Activated naive CD8-positive, alpha-beta T cell (primary cell): Measurements from ENCODE around the gene BCL2.
A peak's percentile ranks its signal among the peaks of the same experiment; 100 is the strongest.
"Not testable (repeated sequence)": the region's sequence is repeated elsewhere in the genome, so short reads cannot be mapped to it uniquely, and the experiment has no call there.

ENCODE experiments used
- H3K27ac Mint-ChIP-seq: one replicate; pipeline ENCODE4 v1.8.0; 2021; ENCODE audit warnings: mixed read lengths
- H3K27me3 Mint-ChIP-seq: one replicate; pipeline ENCODE4 v1.8.0; 2021; ENCODE audit warnings: mixed read lengths
- H3K36me3 Mint-ChIP-seq: one replicate; pipeline ENCODE4 v1.8.0; 2021; ENCODE audit warnings: mixed read lengths
- H3K4me1 Mint-ChIP-seq: one replicate; pipeline ENCODE4 v1.8.0; 2021; ENCODE audit warnings: low read depth, mixed read lengths
- H3K4me3 Mint-ChIP-seq: one replicate; pipeline ENCODE4 v1.8.0; 2021; ENCODE audit warnings: mild to moderate bottlenecking, mixed read lengths
- H3K9me3 Mint-ChIP-seq: one replicate; pipeline ENCODE4 v1.8.0; 2021; ENCODE audit warnings: low read depth, mixed read lengths

Gene BCL2

DNA sequence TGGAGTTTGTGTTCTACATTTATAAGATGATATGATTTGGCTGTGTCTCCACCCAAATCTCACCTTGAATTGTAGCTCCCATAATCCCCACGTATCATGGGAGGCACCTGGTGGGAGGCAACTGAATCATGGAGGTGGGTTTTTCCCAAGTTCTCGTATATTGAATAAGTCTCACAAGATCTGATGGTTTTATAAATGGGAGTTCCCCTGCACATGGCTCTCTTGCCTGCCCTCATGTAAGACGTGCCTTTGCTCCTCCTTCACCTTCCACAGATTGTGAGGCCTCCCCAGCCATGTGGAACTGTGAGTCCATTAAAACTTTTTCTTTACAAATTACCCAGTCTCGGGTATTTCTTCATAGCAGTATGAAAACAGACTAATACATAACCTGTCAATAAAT lies 83.6 kb downstream of the BCL2 start:
- peaks cover 81% of the 10 kb centered on the region for H3K4me1 Mint-ChIP-seq
- peak overlapping the region; percentile 97 for H3K27ac Mint-ChIP-seq

DNA sequence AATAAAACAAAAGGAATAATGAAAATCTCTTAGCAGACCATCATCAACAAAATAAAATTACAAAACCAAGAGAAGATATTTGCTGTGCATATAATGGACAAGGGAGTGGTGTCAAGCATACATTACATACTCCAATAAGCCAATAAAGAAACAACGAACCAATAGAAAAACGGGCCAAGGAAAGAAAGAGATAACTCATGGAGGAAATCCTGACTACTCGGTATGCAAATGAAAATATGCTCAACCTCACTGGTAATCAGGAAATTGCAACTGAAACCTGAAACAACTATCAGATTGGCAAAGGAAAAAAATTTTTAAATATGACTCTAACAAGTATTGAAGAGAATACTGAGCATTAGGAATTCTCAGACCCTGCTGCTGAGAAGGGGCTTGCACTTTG lies 84.7 kb downstream of the BCL2 start:
- Mint-ChIP-seq H3K4me1 (peaks cover 83% of the 10 kb centered on the region), H3K27me3 (no peaks in the 10 kb centered on the region), H3K4me3 (peak overlapping the region; percentile 63), H3K36me3 (peaks cover 25% of the 10 kb centered on the region), H3K27ac (peak overlapping the region; percentile 92), H3K9me3 (peaks cover 5% of the 10 kb centered on the region)

More for the DNA sequence above, 83.6 kb downstream of the BCL2 start:
- not testable (repeated sequence) for H3K27me3 Mint-ChIP-seq, H3K9me3 Mint-ChIP-seq
- Mint-ChIP-seq H3K4me3 (peak overlapping the region; percentile 75), H3K36me3 (peaks cover 25% of the 10 kb centered on the region)

DNA sequence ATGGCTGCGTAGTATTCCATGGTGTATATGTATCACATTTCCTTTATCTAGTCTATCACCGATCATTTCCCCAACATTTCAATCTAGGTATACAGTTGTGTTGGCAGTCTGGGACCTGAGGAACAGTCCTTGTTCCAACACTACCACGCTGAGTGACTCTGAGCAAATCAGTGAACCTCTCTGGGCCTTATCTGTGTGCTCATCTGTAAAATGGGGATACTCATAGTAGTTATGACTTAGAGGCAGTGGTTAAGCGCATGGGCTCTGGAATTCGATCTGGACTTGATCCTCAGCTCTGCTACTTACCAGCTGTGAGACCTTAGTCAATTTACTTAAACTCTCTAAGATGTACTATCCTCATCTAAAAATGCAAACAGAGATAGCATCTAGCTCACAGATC lies 85.1 kb downstream of the BCL2 start:
- Mint-ChIP-seq H3K4me3 (peak overlapping the region; percentile 63), H3K4me1 (peaks cover 87% of the 10 kb centered on the region), H3K27me3 (no peaks in the 10 kb centered on the region), H3K9me3 (peaks cover 5% of the 10 kb centered on the region), H3K27ac (peak overlapping the region; percentile 92), H3K36me3 (peaks cover 28% of the 10 kb centered on the region)

DNA sequence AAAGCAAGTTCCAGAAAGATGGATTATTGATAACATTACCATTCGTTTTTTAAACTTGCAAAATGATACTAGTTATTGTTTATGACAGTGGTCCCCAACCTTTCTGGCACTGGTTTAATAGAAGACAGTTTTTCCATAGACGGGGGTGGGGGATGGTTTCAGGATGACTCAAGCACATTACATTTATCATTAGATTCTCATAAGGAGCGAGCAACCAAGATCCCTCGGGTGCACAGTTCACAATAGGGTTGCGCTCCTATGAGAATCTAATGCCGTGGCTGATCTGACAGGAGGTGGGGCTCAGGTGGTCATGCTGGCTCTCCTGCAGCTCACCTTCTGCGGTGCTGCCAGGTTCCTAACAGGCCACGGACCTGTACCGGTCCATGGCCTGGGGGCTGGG lies 86.2 kb downstream of the BCL2 start:
- Mint-ChIP-seq H3K27me3 (no peaks in the 10 kb centered on the region), H3K36me3 (peaks cover 28% of the 10 kb centered on the region), H3K4me3 (peak overlapping the region; percentile 52), H3K4me1 (peaks cover 87% of the 10 kb centered on the region), H3K9me3 (peaks cover 5% of the 10 kb centered on the region), H3K27ac (peak overlapping the region; percentile 89)

DNA sequence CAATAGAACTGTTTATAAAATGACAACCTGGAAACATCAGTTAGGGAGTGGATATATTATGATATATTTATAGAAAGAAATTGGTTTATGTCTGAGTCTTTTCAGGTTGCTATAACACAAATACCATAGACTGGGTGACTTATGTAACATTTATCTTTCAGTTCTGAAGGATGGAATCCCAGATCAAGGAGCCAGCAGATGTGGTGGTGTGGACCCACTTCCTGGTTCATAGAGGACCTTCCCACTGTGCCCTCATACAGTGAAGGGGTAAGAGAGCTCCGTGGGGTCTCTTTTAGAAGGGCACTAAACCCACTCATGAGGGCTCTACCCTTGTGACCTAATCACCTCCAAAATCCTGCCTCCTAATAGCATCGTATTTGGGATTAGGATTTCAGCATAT lies 86.7 kb downstream of the BCL2 start:
- H3K4me1 Mint-ChIP-seq, result peaks cover 87% of the 10 kb centered on the region
- peak overlapping the region; percentile 52 for H3K4me3 Mint-ChIP-seq
- peaks cover 26% of the 10 kb centered on the region for H3K36me3 Mint-ChIP-seq
- H3K9me3 Mint-ChIP-seq, result peaks cover 5% of the 10 kb centered on the region
- no peaks in the 10 kb centered on the region for H3K27me3 Mint-ChIP-seq
- peak overlapping the region; percentile 89 for H3K27ac Mint-ChIP-seq

DNA sequence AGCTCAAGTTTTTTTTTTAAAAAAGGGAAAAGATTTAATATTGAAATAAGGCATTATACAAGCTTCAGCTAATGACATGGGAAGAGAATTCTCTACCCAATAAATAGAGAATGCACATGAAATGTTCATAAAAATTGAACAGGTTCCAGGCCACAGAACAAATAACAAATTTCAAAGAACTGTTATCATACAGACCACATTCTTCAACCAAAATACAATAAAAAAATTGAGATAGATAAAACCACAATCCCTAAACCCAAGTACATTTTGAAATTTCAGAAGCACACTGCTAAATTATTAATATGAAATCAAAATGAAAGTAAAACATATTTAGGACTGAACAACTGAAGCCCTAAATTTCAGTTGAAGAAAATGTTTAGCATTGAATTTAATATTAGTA lies 89.6 kb downstream of the BCL2 start:
- peak overlapping the region; percentile 75 for H3K27ac Mint-ChIP-seq
- peaks cover 5% of the 10 kb centered on the region for H3K9me3 Mint-ChIP-seq
- peak overlapping the region; percentile 74 for H3K4me3 Mint-ChIP-seq
- H3K4me1 Mint-ChIP-seq, result peaks cover 85% of the 10 kb centered on the region
- no peaks in the 10 kb centered on the region for H3K27me3 Mint-ChIP-seq
- H3K36me3 Mint-ChIP-seq, result peaks cover 16% of the 10 kb centered on the region

DNA sequence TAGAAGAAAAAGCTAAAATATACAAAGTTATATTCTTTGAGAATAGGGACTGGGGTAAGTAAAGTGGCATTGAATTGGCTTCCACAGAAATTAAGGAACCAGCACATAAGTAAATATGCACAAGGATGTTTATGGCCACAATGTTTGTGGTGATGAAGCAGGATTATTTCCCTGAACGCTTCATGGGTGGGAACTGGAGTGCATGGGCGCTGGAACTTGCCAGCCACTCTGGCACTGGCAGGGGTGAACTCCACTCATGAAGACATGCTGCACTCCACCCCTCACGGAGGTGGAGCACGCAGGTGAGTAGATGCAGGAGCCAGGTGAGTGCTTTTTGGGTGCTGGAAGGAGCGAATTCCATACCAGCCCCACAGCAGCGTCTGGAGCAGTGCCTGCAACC lies 94.1 kb downstream of the BCL2 start:
- Mint-ChIP-seq H3K4me3 (no peak overlapping the region), H3K36me3 (peaks cover 19% of the 10 kb centered on the region), H3K9me3 (peaks cover 4% of the 10 kb centered on the region), H3K27ac (peak overlapping the region; percentile 93), H3K4me1 (peaks cover 85% of the 10 kb centered on the region), H3K27me3 (no peaks in the 10 kb centered on the region)

DNA sequence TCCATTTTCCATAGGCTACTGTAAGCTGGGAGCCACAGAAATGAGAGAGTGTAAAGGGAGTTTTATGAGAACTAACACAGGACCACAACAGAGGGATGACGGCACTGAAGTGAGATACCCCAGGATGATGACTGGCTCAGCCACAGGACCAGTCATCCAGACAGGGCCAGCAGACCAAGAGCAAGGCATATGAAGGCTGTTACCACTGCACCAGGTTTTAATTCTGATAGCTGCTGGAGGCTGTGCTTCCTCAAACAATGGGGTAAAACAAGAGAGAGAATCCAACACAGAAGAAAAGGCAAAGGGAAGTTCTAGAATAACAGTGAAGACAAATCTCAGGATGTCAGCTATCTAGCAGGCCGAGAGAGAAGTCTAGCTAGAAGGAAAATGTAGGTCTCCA lies 94.9 kb downstream of the BCL2 start:
- Mint-ChIP-seq H3K4me3 (peak overlapping the region; percentile 74), H3K9me3 (peaks cover 4% of the 10 kb centered on the region), H3K36me3 (peaks cover 20% of the 10 kb centered on the region), H3K27me3 (no peaks in the 10 kb centered on the region), H3K4me1 (peaks cover 84% of the 10 kb centered on the region), H3K27ac (peak overlapping the region; percentile 93)

DNA sequence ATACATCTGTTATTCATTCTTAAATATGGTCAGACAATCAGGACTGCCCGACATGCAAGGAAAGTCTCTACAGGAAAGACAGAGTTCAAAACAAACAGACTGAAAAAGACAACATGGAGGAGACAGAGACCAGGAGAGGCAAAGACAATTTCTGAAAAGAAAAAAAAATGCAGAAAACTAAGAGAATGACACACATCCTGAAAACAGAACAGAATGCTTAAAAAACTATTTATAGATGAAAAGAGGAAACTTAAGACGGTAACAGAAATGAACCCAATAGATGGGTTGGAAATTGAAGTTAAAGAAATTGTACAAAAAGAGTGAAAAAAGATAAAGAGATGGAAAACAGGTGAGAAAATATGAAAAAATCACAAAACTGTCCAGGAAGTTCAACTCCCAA lies 95.7 kb downstream of the BCL2 start:
- Mint-ChIP-seq H3K4me3 (peak overlapping the region; percentile 74), H3K4me1 (peaks cover 85% of the 10 kb centered on the region), H3K9me3 (peaks cover 6% of the 10 kb centered on the region), H3K36me3 (peaks cover 22% of the 10 kb centered on the region), H3K27ac (peak overlapping the region; percentile 93), H3K27me3 (no peaks in the 10 kb centered on the region)

DNA sequence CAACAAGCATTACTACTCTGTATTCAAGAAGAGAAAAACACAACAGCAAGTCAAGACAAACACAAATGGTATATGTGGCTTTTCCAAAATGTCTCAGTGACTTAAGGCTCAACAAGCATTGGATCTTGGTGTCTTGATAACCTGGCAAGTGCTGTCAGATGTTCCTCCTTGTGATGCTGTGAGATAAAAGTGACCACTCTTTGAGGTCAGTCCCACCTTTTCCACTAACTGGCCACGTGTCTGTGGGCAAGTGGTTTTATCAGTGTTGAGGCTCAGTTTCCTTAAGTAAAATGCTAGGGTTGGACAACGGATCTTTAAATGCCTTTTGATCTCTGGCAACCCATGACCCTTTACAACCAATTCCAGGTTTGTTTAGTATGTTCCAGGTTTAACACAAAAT lies 98.7 kb downstream of the BCL2 start:
- peaks cover 8% of the 10 kb centered on the region for H3K9me3 Mint-ChIP-seq
- no peaks in the 10 kb centered on the region for H3K27me3 Mint-ChIP-seq
- peaks cover 29% of the 10 kb centered on the region for H3K36me3 Mint-ChIP-seq
- H3K4me3 Mint-ChIP-seq, result no peak overlapping the region
- H3K27ac Mint-ChIP-seq, result peak overlapping the region; percentile 75
- H3K4me1 Mint-ChIP-seq, result peaks cover 93% of the 10 kb centered on the region

DNA sequence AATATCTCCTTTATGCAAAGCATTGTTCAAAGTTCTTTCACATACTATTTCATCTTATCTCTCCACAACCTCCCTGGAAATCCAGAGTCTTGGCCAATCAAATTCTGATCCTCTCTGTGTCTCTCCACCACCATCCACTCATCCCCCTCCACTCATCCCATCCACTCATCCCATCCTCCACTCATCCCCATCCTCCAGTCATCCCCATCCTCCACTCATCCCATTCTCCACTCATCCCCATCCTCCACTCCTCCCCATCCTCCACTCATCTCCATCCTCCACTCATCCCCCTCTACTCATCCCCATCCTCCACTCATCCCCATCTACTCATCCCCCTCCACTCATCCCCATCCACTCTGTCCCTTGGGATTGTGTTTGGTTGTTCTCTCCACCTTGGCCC lies 101.1 kb downstream of the BCL2 start:
- no peaks in the 10 kb centered on the region for H3K27me3 Mint-ChIP-seq
- peak overlapping the region; percentile 73 for H3K4me3 Mint-ChIP-seq
- peak overlapping the region; percentile 91 for H3K27ac Mint-ChIP-seq
- peaks cover 12% of the 10 kb centered on the region for H3K9me3 Mint-ChIP-seq
- H3K36me3 Mint-ChIP-seq, result peaks cover 38% of the 10 kb centered on the region
- peaks cover 92% of the 10 kb centered on the region for H3K4me1 Mint-ChIP-seq

DNA sequence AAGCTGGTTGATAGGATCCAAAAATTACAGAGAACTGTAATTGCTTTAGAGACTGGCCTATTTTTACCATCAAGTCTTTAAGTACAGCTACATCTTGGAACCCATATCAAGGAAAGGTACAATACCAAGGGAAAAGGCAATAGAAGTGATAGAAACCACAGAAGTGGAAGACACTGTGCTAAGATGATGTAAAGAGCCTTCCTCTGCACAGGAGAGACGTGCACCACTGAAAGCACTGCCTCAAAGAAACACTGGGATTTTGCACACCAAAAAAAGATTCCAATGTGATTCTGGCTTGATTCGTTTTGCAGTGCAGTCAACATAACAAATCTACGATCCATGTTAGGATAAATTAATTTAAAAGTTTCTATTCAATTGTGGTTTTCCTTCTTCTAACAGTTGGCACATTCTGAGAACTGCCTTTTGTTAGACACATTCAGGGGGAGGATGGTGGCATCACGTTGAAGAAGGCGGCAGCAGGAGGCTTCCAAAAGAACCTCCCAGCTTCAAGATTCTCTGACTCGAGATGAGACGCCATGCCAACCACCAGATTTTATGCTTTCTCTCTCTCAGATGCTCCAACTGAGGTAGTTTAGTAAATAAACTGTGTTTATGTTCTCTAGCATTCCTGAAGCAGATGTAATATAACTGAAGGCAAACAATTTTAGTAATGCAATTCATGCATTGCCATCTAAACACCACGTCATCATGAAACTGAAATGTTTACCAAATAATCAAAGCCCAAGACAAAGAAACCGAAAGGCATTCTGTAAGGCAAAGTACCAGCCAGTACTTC lies 102.9 kb downstream of the BCL2 start:
- Mint-ChIP-seq H3K9me3 (peaks cover 9% of the 10 kb centered on the region), H3K4me3 (peak overlapping the region; percentile 73), H3K27me3 (no peaks in the 10 kb centered on the region), H3K36me3 (peaks cover 32% of the 10 kb centered on the region), H3K27ac (peak overlapping the region; percentile 91), H3K4me1 (peaks cover 94% of the 10 kb centered on the region)

DNA sequence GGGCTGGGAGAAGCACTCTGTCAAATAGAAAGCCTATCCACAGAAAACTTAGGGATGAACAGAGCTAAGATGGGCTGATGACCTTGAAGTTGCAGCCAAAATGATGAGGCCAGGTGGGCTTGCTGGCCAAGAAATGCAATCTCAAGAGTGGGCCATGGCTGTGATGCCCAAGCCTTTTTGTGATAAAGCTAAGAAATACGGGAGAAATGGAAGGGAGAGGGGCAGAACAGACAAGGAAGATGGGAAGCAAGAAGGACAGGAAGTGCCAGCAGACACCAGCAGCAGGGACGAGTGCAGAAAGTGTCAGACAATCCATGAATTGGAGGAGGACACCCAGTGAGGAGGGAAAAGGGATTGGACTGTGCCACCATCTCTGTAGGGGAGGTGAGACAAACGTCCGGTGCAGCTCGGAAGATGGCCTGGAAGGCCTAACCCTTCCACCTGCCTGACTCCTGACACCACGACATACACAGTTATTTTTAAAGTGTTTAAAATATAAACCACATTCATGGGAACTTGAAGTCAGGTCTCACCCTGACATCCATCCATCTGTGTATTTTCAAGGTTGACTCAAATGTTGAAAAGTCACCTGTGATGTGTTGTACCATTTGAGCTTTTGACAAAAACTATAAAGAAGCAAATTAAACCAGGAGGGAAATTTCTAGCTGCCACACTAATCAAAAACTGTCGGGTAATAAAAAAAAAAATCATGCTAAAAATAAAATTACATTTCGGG lies 105.5 kb downstream of the BCL2 start:
- H3K4me3 Mint-ChIP-seq, result peak overlapping the region; percentile 79
- H3K9me3 Mint-ChIP-seq, result peaks cover 9% of the 10 kb centered on the region
- peak overlapping the region; percentile 99 for H3K27ac Mint-ChIP-seq
- no peaks in the 10 kb centered on the region for H3K27me3 Mint-ChIP-seq
- peaks cover 30% of the 10 kb centered on the region for H3K36me3 Mint-ChIP-seq
- peaks cover 95% of the 10 kb centered on the region for H3K4me1 Mint-ChIP-seq

DNA sequence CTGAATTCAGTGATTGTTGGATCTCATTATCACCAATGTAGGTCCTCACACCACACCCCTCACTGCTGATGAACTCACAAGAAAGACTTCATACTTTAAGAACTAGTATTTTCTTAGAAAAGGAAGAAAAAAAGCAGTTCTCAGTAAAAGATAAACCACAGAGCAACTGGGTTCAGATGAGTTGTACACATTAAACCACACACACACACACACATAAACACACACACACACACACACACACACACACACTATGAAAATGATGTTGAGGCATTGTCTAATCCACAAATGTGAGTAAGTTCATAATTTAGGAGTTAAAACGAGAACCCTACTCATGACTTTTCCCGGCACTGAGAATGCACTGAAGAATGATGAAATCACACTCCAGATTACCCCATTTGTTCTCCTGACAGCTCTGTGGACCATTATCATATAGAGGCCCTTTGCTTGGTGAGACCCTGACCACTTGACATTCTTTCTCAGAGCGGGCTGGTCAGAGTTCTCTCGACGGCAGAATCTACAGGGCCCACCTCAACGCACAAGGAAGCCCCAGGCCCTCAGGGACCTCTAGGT lies 106.2 kb downstream of the BCL2 start:
- Mint-ChIP-seq H3K4me1 (peaks cover 95% of the 10 kb centered on the region), H3K36me3 (peaks cover 26% of the 10 kb centered on the region)

DNA sequence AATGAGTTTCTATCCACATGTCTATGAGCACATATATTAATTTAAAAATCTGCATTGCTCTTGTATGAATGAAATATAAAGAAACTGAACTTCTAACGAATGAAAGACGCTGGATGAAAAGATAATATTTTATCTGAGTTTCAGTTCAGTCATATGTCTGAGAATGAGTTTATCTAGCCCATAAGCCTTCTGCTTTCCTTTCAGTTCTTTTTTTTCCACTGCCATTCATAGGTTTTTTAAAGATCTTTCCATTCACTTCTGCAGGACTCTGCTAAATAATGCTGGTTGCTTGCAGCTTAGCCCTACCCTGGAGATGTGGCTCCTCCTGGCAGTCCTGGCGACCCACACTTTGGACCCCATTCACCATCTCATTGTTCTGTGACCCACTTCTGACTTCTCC lies 109.0 kb downstream of the BCL2 start:
- Mint-ChIP-seq H3K36me3 (peaks cover 18% of the 10 kb centered on the region), H3K4me1 (peaks cover 95% of the 10 kb centered on the region), H3K27me3 (no peaks in the 10 kb centered on the region), H3K4me3 (peak overlapping the region; percentile 73), H3K27ac (peak overlapping the region; percentile 99), H3K9me3 (peaks cover 4% of the 10 kb centered on the region)

More for the DNA sequence above, 106.2 kb downstream of the BCL2 start:
- Mint-ChIP-seq H3K4me3 (peak overlapping the region; percentile 79), H3K27me3 (no peaks in the 10 kb centered on the region), H3K9me3 (peaks cover 4% of the 10 kb centered on the region), H3K27ac (peak overlapping the region; percentile 99)
